Neural cell (in vitro differentiated cells): ENCODE results near the gene LTB4R2.

Experiments used
- CTCF ChIP-seq: fragments of 450-650 bp; IDR thresholded peaks from 2 replicates; pipeline ENCODE4 v1.5.1; 2014; ENCODE audit warnings: antibody characterized with exemption, mild to moderate bottlenecking, moderate library complexity; ENCODE audit not compliant: poor library complexity, severe bottlenecking
- EZH2 ChIP-seq: fragments of 200-600, 300-800 bp; shearing (Covaris generic), sonication (generic); IDR thresholded peaks from 2 replicates; pipeline ENCODE4 v1.6.1; 2014; ENCODE audit warnings: antibody characterized with exemption, low read length, borderline replicate concordance, mild to moderate bottlenecking; ENCODE audit not compliant: insufficient read depth, poor library complexity, severe bottlenecking
- RAD21 ChIP-seq: fragments of 450-650 bp; conservative IDR thresholded peaks from 2 replicates; pipeline ENCODE4 v1.6.1; 2014; ENCODE audit warnings: antibody characterized with exemption, mild to moderate bottlenecking, moderate library complexity

DNA sequence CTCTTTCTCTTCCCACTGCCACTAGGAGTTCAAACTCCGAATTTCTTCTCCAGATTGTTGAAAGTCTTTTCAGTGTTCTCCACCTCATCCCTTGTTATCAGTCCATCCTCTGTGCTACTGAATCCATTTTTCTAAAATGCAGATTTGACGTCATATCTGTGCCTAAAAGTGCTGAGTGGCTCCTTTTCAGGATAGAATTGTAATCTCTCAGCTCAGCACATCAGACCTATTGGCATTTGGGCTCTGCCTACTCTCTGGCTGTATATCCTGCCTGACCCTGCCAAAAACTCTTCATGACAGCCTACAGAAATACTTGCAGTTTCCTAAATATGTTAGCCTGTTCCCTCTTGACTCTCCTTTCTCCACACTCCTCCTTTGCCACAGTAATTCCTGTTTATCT is 37.5 kb upstream of the LTB4R2 start:
- no peak for TF ChIP-seq CTCF
- TF ChIP-seq RAD21: no peak
- no peak for TF ChIP-seq EZH2
